WTC11 (cell line): Measurements from ENCODE around the gene GNAS.

ENCODE experiments used
- CREB1 ChIP-seq: sonication (generic); formaldehyde crosslinking; IDR thresholded peaks from 2 replicates; pipeline ENCODE4 v1.8.0; 2023; ENCODE audit warnings: mild to moderate bottlenecking, missing genetic modification reagents
- JUN ChIP-seq: sonication (generic); formaldehyde crosslinking; IDR thresholded peaks from 2 replicates; pipeline ENCODE4 v1.8.0; 2023; ENCODE audit warnings: mild to moderate bottlenecking, missing genetic modification reagents
- MXD4 ChIP-seq: fragments of 250-450 bp; sonication (Bioruptor Pico); IDR thresholded peaks from 2 replicates; pipeline ENCODE4 v1.8.0; 2021; ENCODE audit warnings: mild to moderate bottlenecking, moderate library complexity, borderline replicate concordance
- NFE2L1 ChIP-seq: sonication (generic); formaldehyde crosslinking; IDR thresholded peaks from 2 replicates; pipeline ENCODE4 v1.8.1; 2023; ENCODE audit warnings: missing genetic modification reagents
- RORB ChIP-seq: fragments of 250-450 bp; sonication (Bioruptor Pico); IDR thresholded peaks from 2 replicates; pipeline ENCODE4 v1.9.0; 2021; ENCODE audit warnings: mild to moderate bottlenecking
- TCF7 ChIP-seq: sonication (generic); formaldehyde crosslinking; IDR thresholded peaks from 2 replicates; pipeline ENCODE4 v1.8.0; 2022; ENCODE audit warnings: mild to moderate bottlenecking, low read depth, missing genetic modification reagents, moderate library complexity
- TEAD4 ChIP-seq: sonication (generic); formaldehyde crosslinking; IDR thresholded peaks from 2 replicates; pipeline ENCODE4 v1.8.0; 2022; ENCODE audit warnings: mild to moderate bottlenecking, missing genetic modification reagents
- ZNF121 ChIP-seq: sonication (generic); formaldehyde crosslinking; IDR thresholded peaks from 2 replicates; pipeline ENCODE4 v1.8.0; 2023; ENCODE audit warnings: missing genetic modification reagents
- ZNF317 ChIP-seq: sonication (generic); formaldehyde crosslinking; IDR thresholded peaks from 2 replicates; pipeline ENCODE4 v1.8.1; 2023; ENCODE audit warnings: low read depth, mild to moderate bottlenecking, moderate library complexity, missing genetic modification reagents, borderline replicate concordance
- ZNF423 ChIP-seq: fragments of 250-450 bp; sonication (Bioruptor Pico); IDR thresholded peaks from 2 replicates; pipeline ENCODE4 v2.1.2; 2022; ENCODE audit warnings: mild to moderate bottlenecking, moderate library complexity
- TF ChIP-seq, protein P1 (sequence below): fragments of 200-600 bp; IDR thresholded peaks from 2 replicates; pipeline ENCODE4 v1.8.0; 2022; ENCODE audit warnings: antibody characterized with exemption
- TF ChIP-seq, protein P2 (sequence below): fragments of 250-450 bp; sonication (Bioruptor Pico); IDR thresholded peaks from 2 replicates; pipeline ENCODE4 v1.8.0; 2021; ENCODE audit warnings: mild to moderate bottlenecking
- TF ChIP-seq, protein P3 (sequence below): sonication (generic); formaldehyde crosslinking; IDR thresholded peaks from 2 replicates; pipeline ENCODE4 v1.8.1; 2022; ENCODE audit warnings: low read depth, missing genetic modification reagents, borderline replicate concordance

DNA sequence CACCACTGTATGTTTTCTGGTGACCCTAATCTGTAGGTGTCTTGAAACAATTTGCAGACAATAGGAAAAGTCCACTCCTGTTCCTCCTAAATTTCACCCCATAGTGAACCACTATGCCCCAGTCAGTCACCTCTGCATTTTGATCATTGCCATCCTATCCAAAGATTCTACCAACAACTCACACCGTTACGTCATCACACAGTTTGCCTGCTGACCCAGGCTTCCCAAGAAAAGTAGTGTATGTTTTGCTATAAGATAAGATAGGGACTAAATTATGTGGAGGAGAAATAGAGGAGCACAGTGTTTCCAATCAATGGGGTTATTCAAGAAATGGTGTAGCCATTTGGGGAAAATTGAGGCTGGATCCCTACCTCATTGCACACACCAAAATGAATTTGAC, 58.8 kb downstream of the GNAS start:
- TF ChIP-seq TEAD4 (CRISPR knock-in tag): no peak
- no peak for TF ChIP-seq JUN (CRISPR knock-in tag)
- TF ChIP-seq TCF7 (CRISPR knock-in tag): no peak
- TF ChIP-seq, protein P1, sequence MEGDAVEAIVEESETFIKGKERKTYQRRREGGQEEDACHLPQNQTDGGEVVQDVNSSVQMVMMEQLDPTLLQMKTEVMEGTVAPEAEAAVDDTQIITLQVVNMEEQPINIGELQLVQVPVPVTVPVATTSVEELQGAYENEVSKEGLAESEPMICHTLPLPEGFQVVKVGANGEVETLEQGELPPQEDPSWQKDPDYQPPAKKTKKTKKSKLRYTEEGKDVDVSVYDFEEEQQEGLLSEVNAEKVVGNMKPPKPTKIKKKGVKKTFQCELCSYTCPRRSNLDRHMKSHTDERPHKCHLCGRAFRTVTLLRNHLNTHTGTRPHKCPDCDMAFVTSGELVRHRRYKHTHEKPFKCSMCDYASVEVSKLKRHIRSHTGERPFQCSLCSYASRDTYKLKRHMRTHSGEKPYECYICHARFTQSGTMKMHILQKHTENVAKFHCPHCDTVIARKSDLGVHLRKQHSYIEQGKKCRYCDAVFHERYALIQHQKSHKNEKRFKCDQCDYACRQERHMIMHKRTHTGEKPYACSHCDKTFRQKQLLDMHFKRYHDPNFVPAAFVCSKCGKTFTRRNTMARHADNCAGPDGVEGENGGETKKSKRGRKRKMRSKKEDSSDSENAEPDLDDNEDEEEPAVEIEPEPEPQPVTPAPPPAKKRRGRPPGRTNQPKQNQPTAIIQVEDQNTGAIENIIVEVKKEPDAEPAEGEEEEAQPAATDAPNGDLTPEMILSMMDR: no peak
- no peak for TF ChIP-seq NFE2L1 (CRISPR knock-in tag)
- no peak for TF ChIP-seq RORB (CRISPR knock-in tag)
- no peak for TF ChIP-seq ZNF121 (CRISPR knock-in tag)
- TF ChIP-seq, protein P2, sequence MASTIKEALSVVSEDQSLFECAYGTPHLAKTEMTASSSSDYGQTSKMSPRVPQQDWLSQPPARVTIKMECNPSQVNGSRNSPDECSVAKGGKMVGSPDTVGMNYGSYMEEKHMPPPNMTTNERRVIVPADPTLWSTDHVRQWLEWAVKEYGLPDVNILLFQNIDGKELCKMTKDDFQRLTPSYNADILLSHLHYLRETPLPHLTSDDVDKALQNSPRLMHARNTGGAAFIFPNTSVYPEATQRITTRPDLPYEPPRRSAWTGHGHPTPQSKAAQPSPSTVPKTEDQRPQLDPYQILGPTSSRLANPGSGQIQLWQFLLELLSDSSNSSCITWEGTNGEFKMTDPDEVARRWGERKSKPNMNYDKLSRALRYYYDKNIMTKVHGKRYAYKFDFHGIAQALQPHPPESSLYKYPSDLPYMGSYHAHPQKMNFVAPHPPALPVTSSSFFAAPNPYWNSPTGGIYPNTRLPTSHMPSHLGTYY (CRISPR knock-in tag): no peak
- no peak for TF ChIP-seq ZNF423 (CRISPR knock-in tag)
- no peak for TF ChIP-seq MXD4 (CRISPR knock-in tag)
- no peak for TF ChIP-seq CREB1 (CRISPR knock-in tag)
- TF ChIP-seq ZNF317: no peak
- TF ChIP-seq, protein P3, sequence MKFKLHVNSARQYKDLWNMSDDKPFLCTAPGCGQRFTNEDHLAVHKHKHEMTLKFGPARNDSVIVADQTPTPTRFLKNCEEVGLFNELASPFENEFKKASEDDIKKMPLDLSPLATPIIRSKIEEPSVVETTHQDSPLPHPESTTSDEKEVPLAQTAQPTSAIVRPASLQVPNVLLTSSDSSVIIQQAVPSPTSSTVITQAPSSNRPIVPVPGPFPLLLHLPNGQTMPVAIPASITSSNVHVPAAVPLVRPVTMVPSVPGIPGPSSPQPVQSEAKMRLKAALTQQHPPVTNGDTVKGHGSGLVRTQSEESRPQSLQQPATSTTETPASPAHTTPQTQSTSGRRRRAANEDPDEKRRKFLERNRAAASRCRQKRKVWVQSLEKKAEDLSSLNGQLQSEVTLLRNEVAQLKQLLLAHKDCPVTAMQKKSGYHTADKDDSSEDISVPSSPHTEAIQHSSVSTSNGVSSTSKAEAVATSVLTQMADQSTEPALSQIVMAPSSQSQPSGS (CRISPR knock-in tag): no peak
